ENCODE data around the gene EID1.
"Not testable (repeated sequence)": the region's sequence is repeated elsewhere in the genome, so short reads cannot be mapped to it uniquely, and the experiment has no call there.

Gene EID1

GRCh38 chr15:48871542-48871941 is 6.4 kb upstream of the EID1 start:
- DNase-seq, result no peak

GRCh38 chr15:48872632-48873031 is 5.3 kb upstream of the EID1 start:
- DNase-seq, result no peak

- DNase-seq, result no peak
Measured at GRCh38 chr15:48875241-48875960, 2.5 kb upstream of the EID1 start.

- no peak for DNase-seq
Measured at GRCh38 chr15:48876057-48876456, 1.9 kb upstream of the EID1 start.

GRCh38 chr15:48880070-48880634 is 2.2 kb downstream of the EID1 start:
- no peak for DNase-seq

- DNase-seq, result no peak
Measured at GRCh38 chr15:48883699-48884098, 5.8 kb downstream of the EID1 start.

GRCh38 chr15:48887144-48887543 is 9.2 kb downstream of the EID1 start:
- DNase-seq, result no peak

- no peak for DNase-seq
Measured at GRCh38 chr15:48888191-48888590, 10.3 kb downstream of the EID1 start.

GRCh38 chr15:48888836-48889235 is 10.9 kb downstream of the EID1 start:
- DNase-seq, result no peak

- DNase-seq, result no peak
Measured at GRCh38 chr15:48889925-48890324, 12.0 kb downstream of the EID1 start.

GRCh38 chr15:48890375-48890972 is 12.5 kb downstream of the EID1 start:
- no peak for DNase-seq

GRCh38 chr15:48891232-48891765 is 13.4 kb downstream of the EID1 start:
- DNase-seq, result no peak

- no peak for DNase-seq
Measured at GRCh38 chr15:48893311-48893710, 15.4 kb downstream of the EID1 start.

GRCh38 chr15:48896869-48897814 is 19.2 kb downstream of the EID1 start:
- DNase-seq, result no peak

GRCh38 chr15:48898032-48898431 is 20.1 kb downstream of the EID1 start:
- no peak for DNase-seq

GRCh38 chr15:48898446-48898845 is 20.5 kb downstream of the EID1 start:
- DNase-seq, result no peak

- DNase-seq, result no peak
Measured at GRCh38 chr15:48899793-48900192, 21.9 kb downstream of the EID1 start.

- no peak for DNase-seq
Measured at GRCh38 chr15:48904758-48905157, 26.8 kb downstream of the EID1 start.

- DNase-seq, result no peak
Measured at GRCh38 chr15:48905216-48905615, 27.3 kb downstream of the EID1 start.

- DNase-seq, result no peak
Measured at GRCh38 chr15:48905847-48906246, 27.9 kb downstream of the EID1 start.

- DNase-seq, result not testable (repeated sequence)
Measured at GRCh38 chr15:48909313-48909712, 31.4 kb downstream of the EID1 start.

GRCh38 chr15:48910554-48910953 is 32.6 kb downstream of the EID1 start:
- not testable (repeated sequence) for DNase-seq

GRCh38 chr15:48913141-48913540 is 35.2 kb downstream of the EID1 start:
- DNase-seq, result no peak
